ENCODE results near the gene MOGAT1.

DNA sequence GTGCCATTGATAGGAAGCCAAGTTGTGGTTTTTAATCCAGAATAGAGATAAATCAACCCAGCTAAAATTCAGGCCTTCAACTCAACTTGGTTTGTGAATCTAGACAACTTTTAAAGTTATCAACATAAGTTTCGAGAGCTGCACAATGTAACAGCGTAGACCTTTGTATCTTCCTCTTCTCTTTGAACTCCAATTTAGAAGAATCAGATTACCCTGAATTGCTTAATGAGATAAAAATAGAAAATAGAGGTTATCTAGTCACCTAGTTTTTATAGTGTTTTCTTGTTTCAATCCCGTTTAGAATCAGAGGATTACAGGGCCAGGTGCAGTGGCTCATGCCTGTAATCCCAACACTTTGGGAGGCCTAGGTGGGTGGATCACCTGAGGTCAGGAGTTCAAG, 12.3 kb downstream of the MOGAT1 start:
- no peak for TF ChIP-seq CTCF (conservative IDR thresholded peaks at IDR 0.05; ENCODE audit: low read depth, low read length)
- TF ChIP-seq EZH2 (IDR thresholded peaks at IDR 0.05; ENCODE audit: low read length, unreplicated experiment) = no peak
